K562 (cell line): ENCODE results near the gene NFATC2.

Experiments used
- CHAMP1 ChIP-seq: fragments of 450-650 bp; IDR thresholded peaks from 2 replicates; pipeline ENCODE4 v1.6.1; 2016; ENCODE audit warnings: mild to moderate bottlenecking
- EZH2 ChIP-seq: IDR thresholded peaks from 2 replicates; pipeline ENCODE4 v1.6.1; 2012; ENCODE audit warnings: low read depth, mild to moderate bottlenecking, inconsistent platforms, low read length, borderline replicate concordance
- PKNOX1 ChIP-seq: fragments of 450-650 bp; IDR thresholded peaks from 2 replicates; pipeline ENCODE4 v1.6.1; 2016
- POLR2A ChIP-seq: fragments of 450-650 bp; conservative IDR thresholded peaks from 2 replicates; pipeline ENCODE4 v1.6.1; 2016
- SETDB1 ChIP-seq: IDR thresholded peaks from one replicate; pipeline ENCODE4 v1.6.1; 2012; ENCODE audit warnings: low read length, control low read depth, inconsistent platforms
- SIN3A ChIP-seq, 2 experiments: fragments of 150-350 bp in 1 of 2; IDR thresholded peaks; 2 replicates each; pipeline ENCODE4 v1.6.1; 2011 to 2016; ENCODE audit warnings: borderline replicate concordance in 2 of 2, low read depth in 2 of 2, low read length in 2 of 2, mild to moderate bottlenecking in 2 of 2, moderate library complexity in 2 of 2; ENCODE audit not compliant: control insufficient read depth in 1 of 2
- TAF1 ChIP-seq: IDR thresholded peaks from 2 replicates; pipeline ENCODE4 v1.6.1; 2011; ENCODE audit warnings: mild to moderate bottlenecking, low read length, moderate library complexity; ENCODE audit not compliant: insufficient read depth, control insufficient read depth, severe bottlenecking; ENCODE audit errors: extremely low read depth
- ZBED1 ChIP-seq: IDR thresholded peaks from 2 replicates; pipeline ENCODE4 v1.6.1; 2014
- ZNF174 ChIP-seq: fragments of 250-450 bp; sonication (Bioruptor Pico); IDR thresholded peaks from 2 replicates; pipeline ENCODE4 v1.4.0; 2020; ENCODE audit warnings: mild to moderate bottlenecking
- ZNF274 ChIP-seq: IDR thresholded peaks from 2 replicates; pipeline ENCODE4 v1.6.1; 2011; ENCODE audit warnings: low read depth, mild to moderate bottlenecking, low read length, moderate library complexity, borderline replicate concordance

DNA sequence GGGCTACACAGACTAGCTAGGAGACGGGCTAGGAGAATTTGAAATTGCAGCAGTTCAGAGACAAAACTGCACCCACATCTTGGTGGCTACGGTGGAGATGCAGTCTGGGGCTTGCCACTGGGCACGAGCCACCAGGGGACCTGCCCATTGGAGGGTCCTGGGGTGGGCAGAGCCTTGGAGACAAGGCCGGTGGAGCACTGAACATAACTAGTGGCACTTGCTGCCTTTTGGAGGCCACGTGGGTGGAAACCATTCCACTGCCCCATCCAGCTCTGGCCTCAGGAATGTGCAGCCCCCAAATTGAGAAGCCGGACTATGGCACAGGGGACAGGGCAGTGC, 113.4 kb downstream of the NFATC2 start:
- TF ChIP-seq ZNF274 (no peak), CHAMP1 (no peak), ZBED1 (no peak), PKNOX1 (no peak), SETDB1 (no peak), SIN3A (IDR thresholded peaks at IDR 0.05; ENCODE audit: borderline replicate concordance in 2 of 2, control insufficient read depth in 1 of 2, low read depth in 2 of 2, low read length in 2 of 2) (no peak), POLR2A (no peak), TAF1 (no peak), ZNF174 (CRISPR knock-in tag) (no peak), EZH2 (no peak)
